ENCODE measurements around the gene TP53RK.

The TP53RK gene

GRCh38 chr20:46701556-46701955 is 12.3 kb upstream of the TP53RK start:
- no peak for TF ChIP-seq POLR2A (IDR thresholded peaks at IDR 0.05; ENCODE audit: low read length)
- no peak for TF ChIP-seq GATA1 (IDR thresholded peaks at IDR 0.05; ENCODE audit: low read depth, low read length)
- DNase-seq, result no peak

GRCh38 chr20:46701057-46701456 is 11.8 kb upstream of the TP53RK start:
- DNase-seq, result no peak
- TF ChIP-seq POLR2A (IDR thresholded peaks at IDR 0.05; ENCODE audit: low read length) (no peak), GATA1 (IDR thresholded peaks at IDR 0.05; ENCODE audit: low read depth, low read length) (no peak)

GRCh38 chr20:46700481-46700880 is 11.2 kb upstream of the TP53RK start:
- TF ChIP-seq GATA1 (IDR thresholded peaks at IDR 0.05; ENCODE audit: low read depth, low read length) (no peak), POLR2A (IDR thresholded peaks at IDR 0.05; ENCODE audit: low read length) (no peak)
- no peak for DNase-seq

GRCh38 chr20:46699651-46700359 is 10.6 kb upstream of the TP53RK start:
- peak; percentile 23 to 40 for DNase-seq
- TF ChIP-seq GATA1 (IDR thresholded peaks at IDR 0.05; ENCODE audit: low read depth, low read length), result no peak
- no peak for TF ChIP-seq POLR2A (IDR thresholded peaks at IDR 0.05; ENCODE audit: low read length)

GRCh38 chr20:46698788-46699187 is 9.5 kb upstream of the TP53RK start:
- TF ChIP-seq GATA1 (IDR thresholded peaks at IDR 0.05; ENCODE audit: low read depth, low read length) (no peak), POLR2A (IDR thresholded peaks at IDR 0.05; ENCODE audit: low read length) (no peak)
- no peak for DNase-seq

GRCh38 chr20:46696791-46697279 is 7.6 kb upstream of the TP53RK start:
- no peak for DNase-seq
- TF ChIP-seq GATA1 (IDR thresholded peaks at IDR 0.05; ENCODE audit: low read depth, low read length), result no peak
- no peak for TF ChIP-seq POLR2A (IDR thresholded peaks at IDR 0.05; ENCODE audit: low read length)

GRCh38 chr20:46695892-46696291 is 6.6 kb upstream of the TP53RK start:
- DNase-seq, result no peak
- no peak for TF ChIP-seq POLR2A (IDR thresholded peaks at IDR 0.05; ENCODE audit: low read length)

- peak; percentile 61 to 69 for DNase-seq
- TF ChIP-seq POLR2A (IDR thresholded peaks at IDR 0.05; ENCODE audit: low read length), result peak; percentile 60
- no peak for TF ChIP-seq GATA1 (IDR thresholded peaks at IDR 0.05; ENCODE audit: low read depth, low read length)
Measured at GRCh38 chr20:46694484-46694883, 5.2 kb upstream of the TP53RK start.

- peak in 1 of 2 experiments; percentile 18 for DNase-seq
- TF ChIP-seq POLR2A (IDR thresholded peaks at IDR 0.05; ENCODE audit: low read length) (no peak), GATA1 (IDR thresholded peaks at IDR 0.05; ENCODE audit: low read depth, low read length) (no peak)
Measured at GRCh38 chr20:46691196-46691595, 2.0 kb upstream of the TP53RK start.

- TF ChIP-seq POLR2A (IDR thresholded peaks at IDR 0.05; ENCODE audit: low read length) (no peak), GATA1 (IDR thresholded peaks at IDR 0.05; ENCODE audit: low read depth, low read length) (no peak)
- peak; percentile 53 to 55 for DNase-seq
Measured at GRCh38 chr20:46690219-46691106, 1.2 kb upstream of the TP53RK start.

GRCh38 chr20:46689754-46690085 is 476 bp upstream of the TP53RK start:
- no peak for DNase-seq
- TF ChIP-seq POLR2A (IDR thresholded peaks at IDR 0.05; ENCODE audit: low read length) (peak; percentile 75), GATA1 (IDR thresholded peaks at IDR 0.05; ENCODE audit: low read depth, low read length) (no peak)

- TF ChIP-seq POLR2A (IDR thresholded peaks at IDR 0.05; ENCODE audit: low read length) (no peak), GATA1 (IDR thresholded peaks at IDR 0.05; ENCODE audit: low read depth, low read length) (no peak)
- peak in 1 of 2 experiments; percentile 38 for DNase-seq
Measured at GRCh38 chr20:46688151-46689081, 828 bp downstream of the TP53RK start.

GRCh38 chr20:46683939-46684750 is 5.1 kb downstream of the TP53RK start:
- TF ChIP-seq POLR2A (IDR thresholded peaks at IDR 0.05; ENCODE audit: low read length) (no peak), GATA1 (IDR thresholded peaks at IDR 0.05; ENCODE audit: low read depth, low read length) (no peak)
- peak in 1 of 2 experiments; percentile 14 for DNase-seq

Measured in erythroblast (primary cell).